ENCODE data around the gene CLEC17A.

The CLEC17A gene

GRCh38 chr19:14649020-14649419 lies 66.1 kb downstream of the CLEC17A start:
- Histone ChIP-seq H3K4me1 (ENCODE audit: control extremely low read depth in 1 of 4, control insufficient read depth in 4 of 4, insufficient read depth in 4 of 4, low read length in 3 of 4) (no peaks in the 10 kb centered on the region), H3K27me3 (replicated peaks in 2 of 5; ENCODE audit: control insufficient read depth in 4 of 5, insufficient read depth in 5 of 5, low read length in 4 of 5) (peaks cover 0 to 7% (median 0%) of the 10 kb centered on the region in 5 experiments), H3K4me3 (ENCODE audit: control insufficient read depth in 1 of 7, extremely low read depth in 1 of 7, insufficient read depth in 4 of 7, low read depth in 2 of 7, low read length in 6 of 7) (no peak overlapping the region), H3K9me3 (ENCODE audit: control extremely low read depth in 1 of 5, control insufficient read depth in 4 of 5, insufficient read depth in 2 of 5, low read depth in 1 of 5, low read length in 4 of 5) (no peaks in the 10 kb centered on the region), H3K36me3 (ENCODE audit: control insufficient read depth in 4 of 4, insufficient read depth in 4 of 4, low read length in 3 of 4) (no peaks in the 10 kb centered on the region), H3K27ac (ENCODE audit: insufficient read depth in 1 of 2, low read depth in 1 of 2, low read length in 2 of 2, poor library complexity in 1 of 2, severe bottlenecking in 2 of 2) (no peak overlapping the region)
- POLR2A ChIA-PET = no interaction called here
- WGBS (ENCODE audit: insufficient coverage) = 93% methylated on average over 4 of the region's 4 CpGs
- no peak for DNase-seq
- CTCF ChIA-PET = no interaction called here

GRCh38 chr19:14650161-14650560 lies 67.3 kb downstream of the CLEC17A start:
- Histone ChIP-seq H3K36me3 (ENCODE audit: control insufficient read depth in 4 of 4, insufficient read depth in 4 of 4, low read length in 3 of 4) (no peaks in the 10 kb centered on the region), H3K9me3 (ENCODE audit: control extremely low read depth in 1 of 5, control insufficient read depth in 4 of 5, insufficient read depth in 2 of 5, low read depth in 1 of 5, low read length in 4 of 5) (no peaks in the 10 kb centered on the region), H3K4me1 (ENCODE audit: control extremely low read depth in 1 of 4, control insufficient read depth in 4 of 4, insufficient read depth in 4 of 4, low read length in 3 of 4) (no peaks in the 10 kb centered on the region), H3K4me3 (ENCODE audit: control insufficient read depth in 1 of 7, extremely low read depth in 1 of 7, insufficient read depth in 4 of 7, low read depth in 2 of 7, low read length in 6 of 7) (no peak overlapping the region), H3K27me3 (replicated peaks in 2 of 5; ENCODE audit: control insufficient read depth in 4 of 5, insufficient read depth in 5 of 5, low read length in 4 of 5) (peaks cover 0 to 7% (median 0%) of the 10 kb centered on the region in 5 experiments), H3K27ac (ENCODE audit: insufficient read depth in 1 of 2, low read depth in 1 of 2, low read length in 2 of 2, poor library complexity in 1 of 2, severe bottlenecking in 2 of 2) (no peak overlapping the region)
- WGBS (ENCODE audit: insufficient coverage) = 91% methylated on average over 2 of the region's 2 CpGs
- CTCF ChIA-PET = no interaction called here
- POLR2A ChIA-PET = no interaction called here
- no peak for DNase-seq

GRCh38 chr19:14654786-14655560 lies 72.1 kb downstream of the CLEC17A start:
- no peak for DNase-seq
- CTCF ChIA-PET = no interaction called here
- Histone ChIP-seq H3K4me3 (ENCODE audit: control insufficient read depth in 1 of 7, extremely low read depth in 1 of 7, insufficient read depth in 4 of 7, low read depth in 2 of 7, low read length in 6 of 7) (no peak overlapping the region), H3K27me3 (replicated peaks in 2 of 5; ENCODE audit: control insufficient read depth in 4 of 5, insufficient read depth in 5 of 5, low read length in 4 of 5) (peaks cover 0 to 7% (median 0%) of the 10 kb centered on the region in 5 experiments), H3K9me3 (ENCODE audit: control extremely low read depth in 1 of 5, control insufficient read depth in 4 of 5, insufficient read depth in 2 of 5, low read depth in 1 of 5, low read length in 4 of 5) (no peaks in the 10 kb centered on the region), H3K4me1 (ENCODE audit: control extremely low read depth in 1 of 4, control insufficient read depth in 4 of 4, insufficient read depth in 4 of 4, low read length in 3 of 4) (no peaks in the 10 kb centered on the region), H3K36me3 (ENCODE audit: control insufficient read depth in 4 of 4, insufficient read depth in 4 of 4, low read length in 3 of 4) (no peaks in the 10 kb centered on the region), H3K27ac (ENCODE audit: insufficient read depth in 1 of 2, low read depth in 1 of 2, low read length in 2 of 2, poor library complexity in 1 of 2, severe bottlenecking in 2 of 2) (no peak overlapping the region)
- POLR2A ChIA-PET = interaction anchor here (0.6 kb wide), 1 partner anchor 839 kb away, joined by 4 read pairs; no protein-coding TSS in a partner anchor
- 96% methylated on average over 6 of the region's 7 CpGs for WGBS (ENCODE audit: insufficient coverage)

- peaks cover 0 to 3% (median 1%) of the 10 kb centered on the region in 4 experiments for H3K4me1 ChIP-seq (ENCODE audit: control extremely low read depth in 1 of 4, control insufficient read depth in 4 of 4, insufficient read depth in 4 of 4, low read length in 3 of 4)
- 82% methylated on average over 9 of the region's 11 CpGs for WGBS (ENCODE audit: insufficient coverage)
- peaks cover 0 to 1% (median 0%) of the 10 kb centered on the region in 5 experiments for H3K27me3 ChIP-seq (replicated peaks in 2 of 5; ENCODE audit: control insufficient read depth in 4 of 5, insufficient read depth in 5 of 5, low read length in 4 of 5)
- CTCF ChIA-PET = no interaction called here
- no peaks in the 10 kb centered on the region for H3K9me3 ChIP-seq (ENCODE audit: control extremely low read depth in 1 of 5, control insufficient read depth in 4 of 5, insufficient read depth in 2 of 5, low read depth in 1 of 5, low read length in 4 of 5)
- H3K36me3 ChIP-seq (ENCODE audit: control insufficient read depth in 4 of 4, insufficient read depth in 4 of 4, low read length in 3 of 4) = no peaks in the 10 kb centered on the region
- no peak for DNase-seq
- H3K4me3 ChIP-seq (ENCODE audit: control insufficient read depth in 1 of 7, extremely low read depth in 1 of 7, insufficient read depth in 4 of 7, low read depth in 2 of 7, low read length in 6 of 7) = no peak overlapping the region
- POLR2A ChIA-PET = interaction anchor here (0.6 kb wide), 1 partner anchor 839 kb away, joined by 4 read pairs; no protein-coding TSS in a partner anchor
- H3K27ac ChIP-seq (ENCODE audit: insufficient read depth in 1 of 2, low read depth in 1 of 2, low read length in 2 of 2, poor library complexity in 1 of 2, severe bottlenecking in 2 of 2) = no peak overlapping the region
These were observed 72.8 kb downstream of the CLEC17A start for GRCh38 chr19:14655726-14656125.

GRCh38 chr19:14659874-14660489 lies 77.1 kb downstream of the CLEC17A start:
- no peaks in the 10 kb centered on the region for H3K36me3 ChIP-seq (ENCODE audit: control insufficient read depth in 4 of 4, insufficient read depth in 4 of 4, low read length in 3 of 4)
- CTCF ChIA-PET = interaction anchor here (1.3 kb wide), 1 partner anchor 86 kb away, joined by 4 read pairs; no protein-coding TSS in a partner anchor
- WGBS (ENCODE audit: insufficient coverage) = no CpG with 5 or more reads among the region's 6 CpGs
- no peak overlapping the region for H3K27ac ChIP-seq (ENCODE audit: insufficient read depth in 1 of 2, low read depth in 1 of 2, low read length in 2 of 2, poor library complexity in 1 of 2, severe bottlenecking in 2 of 2)
- no peaks in the 10 kb centered on the region for H3K9me3 ChIP-seq (ENCODE audit: control extremely low read depth in 1 of 5, control insufficient read depth in 4 of 5, insufficient read depth in 2 of 5, low read depth in 1 of 5, low read length in 4 of 5)
- H3K4me3 ChIP-seq (ENCODE audit: control insufficient read depth in 1 of 7, extremely low read depth in 1 of 7, insufficient read depth in 4 of 7, low read depth in 2 of 7, low read length in 6 of 7) = no peak overlapping the region
- POLR2A ChIA-PET = no interaction called here
- no peak for DNase-seq
- H3K4me1 ChIP-seq (ENCODE audit: control extremely low read depth in 1 of 4, control insufficient read depth in 4 of 4, insufficient read depth in 4 of 4, low read length in 3 of 4) = peaks cover 0 to 14% (median 9%) of the 10 kb centered on the region in 4 experiments
- H3K27me3 ChIP-seq (replicated peaks in 2 of 5; ENCODE audit: control insufficient read depth in 4 of 5, insufficient read depth in 5 of 5, low read length in 4 of 5) = no peaks in the 10 kb centered on the region

- 12% methylated on average over 4 of the region's 12 CpGs for WGBS (ENCODE audit: insufficient coverage)
- DNase-seq = peak; percentile 40 to 49 (median 44)
- H3K9me3 ChIP-seq (ENCODE audit: control extremely low read depth in 1 of 5, control insufficient read depth in 4 of 5, insufficient read depth in 2 of 5, low read depth in 1 of 5, low read length in 4 of 5) = no peaks in the 10 kb centered on the region
- H3K4me3 ChIP-seq (ENCODE audit: control insufficient read depth in 1 of 7, extremely low read depth in 1 of 7, insufficient read depth in 4 of 7, low read depth in 2 of 7, low read length in 6 of 7) = no peak overlapping the region
- ChIA-PET POLR2A (no interaction called here), CTCF (no interaction called here)
- H3K4me1 ChIP-seq (ENCODE audit: control extremely low read depth in 1 of 4, control insufficient read depth in 4 of 4, insufficient read depth in 4 of 4, low read length in 3 of 4) = peaks cover 0 to 14% (median 9%) of the 10 kb centered on the region in 4 experiments
- H3K36me3 ChIP-seq (ENCODE audit: control insufficient read depth in 4 of 4, insufficient read depth in 4 of 4, low read length in 3 of 4) = no peaks in the 10 kb centered on the region
- H3K27me3 ChIP-seq (replicated peaks in 2 of 5; ENCODE audit: control insufficient read depth in 4 of 5, insufficient read depth in 5 of 5, low read length in 4 of 5) = no peaks in the 10 kb centered on the region
- H3K27ac ChIP-seq (ENCODE audit: insufficient read depth in 1 of 2, low read depth in 1 of 2, low read length in 2 of 2, poor library complexity in 1 of 2, severe bottlenecking in 2 of 2) = no peak overlapping the region
These were observed 78.6 kb downstream of the CLEC17A start for GRCh38 chr19:14661372-14661924.

All from common myeloid progenitor, CD34-positive (primary cell).